IMR-90 (cell line): Measurements from ENCODE around the gene SPATA17. TPM values are rescaled to one million over a fixed set of nuclear protein-coding genes. Genes with fewer than 3 reads are reported as not detected.

ENCODE experiments used
- ATAC-seq: fragments of 200-7000 bp; cut with Tn5 transposase; 2 replicates; pipeline ENCODE4 v1.9.1; 2020; ENCODE audit warnings: low read depth, mild to moderate bottlenecking, moderate library complexity
- BruUV-seq: library from RNA; stranded (reverse); fragments of 400-500 nt; replicated peaks from 2 replicates; lab custom pipeline; 2021; lab: Mats Ljungman, UMichigan
- CTCF ChIA-PET: fragments of 300-600 bp; formaldehyde crosslinking; extraction: SDS; loops from one replicate; lab custom pipeline; 2021; ENCODE audit warnings: antibody characterized with exemption; lab: Yijun Ruan, JAX
- POLR2A ChIA-PET: fragments of 300-600 bp; sonication (Branson Sonifier 250); formaldehyde crosslinking; loops from one replicate; lab custom pipeline; 2022; ENCODE audit warnings: antibody characterized with exemption; ENCODE audit not compliant: unreplicated experiment; lab: Charles Lee
- DNase-seq: peaks from one replicate; pipeline ENCODE4 v3.0.0; 2013
- H2AFZ ChIP-seq: replicated peaks from 2 replicates; pipeline ENCODE3; 2013; ENCODE audit warnings: low read length, mild to moderate bottlenecking; ENCODE audit not compliant: poor library complexity
- H2AK5ac ChIP-seq: 2 replicates; pipeline ENCODE4 v1.6.1; 2013; ENCODE audit warnings: low read depth, low read length, inconsistent platforms
- H2AK9ac ChIP-seq: replicated peaks from 2 replicates; pipeline ENCODE3; 2013; ENCODE audit warnings: mild to moderate bottlenecking, low read depth, low read length, moderate library complexity; ENCODE audit not compliant: poor library complexity
- H2BK120ac ChIP-seq: 2 replicates; pipeline ENCODE4 v1.6.1; 2013; ENCODE audit warnings: low read depth, low read length, inconsistent platforms
- H2BK15ac ChIP-seq: 3 replicates; pipeline ENCODE4 v1.6.1; 2013; ENCODE audit warnings: low read depth, low read length, inconsistent platforms
- H2BK20ac ChIP-seq: 2 replicates; pipeline ENCODE4 v1.6.1; 2013; ENCODE audit warnings: low read depth, mild to moderate bottlenecking, inconsistent platforms, low read length, moderate library complexity
- H2BK5ac ChIP-seq: 2 replicates; pipeline ENCODE4 v1.6.1; 2013; ENCODE audit warnings: mild to moderate bottlenecking, low read depth, low read length, inconsistent platforms; ENCODE audit not compliant: poor library complexity, severe bottlenecking
- H3K14ac ChIP-seq: replicated peaks from 2 replicates; pipeline ENCODE4 v1.6.1; 2013; ENCODE audit warnings: low read depth, low read length, inconsistent platforms
- H3K18ac ChIP-seq: 2 replicates; pipeline ENCODE4 v1.6.1; 2013; ENCODE audit warnings: low read depth, low read length, control low read depth
- H3K23ac ChIP-seq: 2 replicates; pipeline ENCODE4 v1.6.1; 2013; ENCODE audit warnings: low read depth, low read length, inconsistent platforms
- H3K27ac ChIP-seq: 2 replicates; pipeline ENCODE4 v1.5.1; 2013; ENCODE audit warnings: mild to moderate bottlenecking, control low read depth, low read length; ENCODE audit not compliant: insufficient read depth
- H3K27me3 ChIP-seq: 2 replicates; pipeline ENCODE4 v1.6.1; 2013; ENCODE audit warnings: low read length; ENCODE audit not compliant: control insufficient read depth, insufficient read depth
- H3K36me3 ChIP-seq: 2 replicates; pipeline ENCODE4 v1.6.1; 2013; ENCODE audit warnings: low read length, mixed read lengths; ENCODE audit not compliant: control insufficient read depth, insufficient read depth
- H3K4ac ChIP-seq: 2 replicates; pipeline ENCODE4 v1.6.1; 2013; ENCODE audit warnings: low read depth, low read length, inconsistent platforms
- H3K4me1 ChIP-seq: 2 replicates; pipeline ENCODE4 v1.6.1; 2013; ENCODE audit warnings: low read length, mixed read lengths; ENCODE audit not compliant: control insufficient read depth, insufficient read depth
- H3K4me2 ChIP-seq: 2 replicates; pipeline ENCODE4 v1.6.1; 2013; ENCODE audit warnings: low read depth, mild to moderate bottlenecking, control low read depth, low read length, moderate library complexity
- H3K4me3 ChIP-seq: 2 replicates; pipeline ENCODE4 v1.5.1; 2013; ENCODE audit warnings: low read depth, mild to moderate bottlenecking, control low read depth, low read length, moderate library complexity; ENCODE audit not compliant: insufficient read depth
- H3K56ac ChIP-seq: 2 replicates; pipeline ENCODE4 v1.6.1; 2013; ENCODE audit warnings: low read length, inconsistent platforms; ENCODE audit not compliant: insufficient read depth; ENCODE audit errors: extremely low read depth
- H3K79me1 ChIP-seq, 2 experiments: 2 replicates each; pipeline ENCODE4 v1.6.1; 2013; ENCODE audit warnings: low read length in 2 of 2, inconsistent platforms in 1 of 2, low read depth in 1 of 2
- H3K9ac ChIP-seq: 2 replicates; pipeline ENCODE4 v1.6.1; 2013; ENCODE audit warnings: low read depth, low read length, control low read depth
- H3K9me1 ChIP-seq: 2 replicates; pipeline ENCODE4 v1.6.1; 2013; ENCODE audit warnings: low read length, inconsistent platforms; ENCODE audit not compliant: insufficient read depth
- H3K9me3 ChIP-seq: 2 replicates; pipeline ENCODE4 v1.6.1; 2013; ENCODE audit warnings: low read length; ENCODE audit not compliant: control insufficient read depth, insufficient read depth
- H4K20me1 ChIP-seq: 2 replicates; pipeline ENCODE4 v1.6.1; 2013; ENCODE audit warnings: low read length, inconsistent platforms; ENCODE audit not compliant: insufficient read depth
- H4K5ac ChIP-seq: 2 replicates; pipeline ENCODE4 v1.6.1; 2013; ENCODE audit warnings: mild to moderate bottlenecking, low read depth, low read length, control low read depth
- H4K8ac ChIP-seq, 2 experiments: 2 replicates each; pipeline ENCODE4 v1.6.1; 2013; ENCODE audit warnings: low read depth in 2 of 2, low read length in 2 of 2, control low read depth in 1 of 2, inconsistent platforms in 1 of 2
- H4K91ac ChIP-seq: 2 replicates; pipeline ENCODE4 v1.6.1; 2013; ENCODE audit warnings: low read depth, low read length, inconsistent platforms; ENCODE audit not compliant: insufficient read depth
- BHLHE40 ChIP-seq: fragments of 150-350 bp; IDR thresholded peaks from 2 replicates; pipeline ENCODE4 v1.6.1; 2016; ENCODE audit warnings: mild to moderate bottlenecking, low read depth, low read length
- CEBPB ChIP-seq: IDR thresholded peaks from 2 replicates; pipeline ENCODE4 v1.6.1; 2012; ENCODE audit warnings: low read depth, low read length, improper control_type of control experiment
- CHD1 ChIP-seq: IDR thresholded peaks from 2 replicates; pipeline ENCODE4 v1.6.1; 2012; ENCODE audit warnings: low read depth, low read length, improper control_type of control experiment
- FOS ChIP-seq: fragments of 150-350 bp; IDR thresholded peaks from 2 replicates; pipeline ENCODE4 v1.6.1; 2016; ENCODE audit warnings: low read depth, low read length
- MAFK ChIP-seq: IDR thresholded peaks from 2 replicates; pipeline ENCODE4 v1.6.1; 2012; ENCODE audit warnings: low read depth, low read length, improper control_type of control experiment
- MAZ ChIP-seq: IDR thresholded peaks from 2 replicates; pipeline ENCODE4 v1.6.1; 2012; ENCODE audit warnings: low read depth, mild to moderate bottlenecking, low read length, improper control_type of control experiment, moderate library complexity, borderline replicate concordance
- MXI1 ChIP-seq: IDR thresholded peaks from 2 replicates; pipeline ENCODE4 v1.6.1; 2012; ENCODE audit warnings: low read depth, mild to moderate bottlenecking, low read length, moderate library complexity, borderline replicate concordance
- NFE2L2 ChIP-seq: fragments of 150-350 bp; IDR thresholded peaks from 2 replicates; pipeline ENCODE4 v1.6.1; 2016; ENCODE audit warnings: low read depth, mild to moderate bottlenecking, low read length
- POLR2A ChIP-seq: IDR thresholded peaks from 2 replicates; pipeline ENCODE4 v1.6.1; 2012; ENCODE audit warnings: mild to moderate bottlenecking, low read depth, low read length
- RAD21 ChIP-seq: IDR thresholded peaks from 2 replicates; pipeline ENCODE4 v1.6.1; 2012; ENCODE audit warnings: low read length, improper control_type of control experiment
- RCOR1 ChIP-seq: IDR thresholded peaks from 2 replicates; pipeline ENCODE4 v1.6.1; 2012; ENCODE audit warnings: mild to moderate bottlenecking, low read length, improper control_type of control experiment; ENCODE audit not compliant: insufficient replicate concordance
- RFX5 ChIP-seq: IDR thresholded peaks from 2 replicates; pipeline ENCODE4 v1.8.0; 2012; ENCODE audit warnings: low read depth, mild to moderate bottlenecking, low read length, moderate library complexity
- SMC3 ChIP-seq: fragments of 150-350 bp; IDR thresholded peaks from 2 replicates; pipeline ENCODE4 v1.6.1; 2016; ENCODE audit warnings: low read depth, mild to moderate bottlenecking, antibody characterized with exemption, low read length, moderate library complexity
- WGBS, 2 experiments: methylation state at CpG; one replicate each; pipeline versions ENCODE4 v1.1.5 to v1.1.7; 2013; ENCODE audit warnings: missing lambda C conversion rate in 2 of 2; ENCODE audit not compliant: insufficient read length in 1 of 2; ENCODE audit errors: extremely low coverage in 2 of 2; 5-methylcytosine and 5-hydroxymethylcytosine counted together
- dilution Hi-C: fragments of 300-500 bp; cut with HindIII; formaldehyde crosslinking; loops from one replicate; pipeline ENCODE4 v1.14.3; 2018; ENCODE audit warnings: low sequenced_read_pairs; ENCODE audit not compliant: unreplicated experiment
- in situ Hi-C: fragments of 300-500 bp; cut with MboI; formaldehyde crosslinking; loops from 3 replicates; pipeline ENCODE4 v1.14.3; 2019; ENCODE audit warnings: low sequenced_read_pairs, inconsistent platforms, mixed read lengths
- intact Hi-C: fragments of 100-400 bp; cut with micrococcal nuclease; formaldehyde crosslinking; loops from 2 replicates; pipeline ENCODE4 v1.10.0; 2022
- polyA plus RNA-seq, 3 experiments: library from polyadenylated mRNA; depleted of rRNA; stranded (reverse); fragments of >200 nt; gene quantifications; 2 replicates each; pipeline ENCODE4 v1.2.3, GENCODE V29; 2012; ENCODE audit warnings: low replicate concordance in 1 of 3
- total RNA-seq: library from RNA; depleted of rRNA; stranded (reverse); fragments of >200 nt; gene quantifications from 2 replicates; pipeline ENCODE4 v1.2.3, GENCODE V29; 2012
- TF ChIP-seq, protein P1 (sequence below): fragments of 150-350 bp; IDR thresholded peaks from 2 replicates; pipeline ENCODE4 v1.6.1; 2017; ENCODE audit warnings: mild to moderate bottlenecking, antibody characterized with exemption, low read length, low read depth
- TF ChIP-seq, protein P2 (sequence below): fragments of 150-350 bp; IDR thresholded peaks from 2 replicates; pipeline ENCODE4 v1.6.1; 2016; ENCODE audit warnings: low read depth, mild to moderate bottlenecking, low read length, moderate library complexity, borderline replicate concordance
- TF ChIP-seq, protein P3 (sequence below): conservative IDR thresholded peaks from 2 replicates; pipeline ENCODE4 v1.5.1; 2012; ENCODE audit warnings: mild to moderate bottlenecking, low read depth, low read length, improper control_type of control experiment

Gene SPATA17
- total and polyA plus RNA-seq, 2 of the 4 experiments (the other 2 are of a cell fraction) = 0.03 to 0.18 TPM

DNA sequence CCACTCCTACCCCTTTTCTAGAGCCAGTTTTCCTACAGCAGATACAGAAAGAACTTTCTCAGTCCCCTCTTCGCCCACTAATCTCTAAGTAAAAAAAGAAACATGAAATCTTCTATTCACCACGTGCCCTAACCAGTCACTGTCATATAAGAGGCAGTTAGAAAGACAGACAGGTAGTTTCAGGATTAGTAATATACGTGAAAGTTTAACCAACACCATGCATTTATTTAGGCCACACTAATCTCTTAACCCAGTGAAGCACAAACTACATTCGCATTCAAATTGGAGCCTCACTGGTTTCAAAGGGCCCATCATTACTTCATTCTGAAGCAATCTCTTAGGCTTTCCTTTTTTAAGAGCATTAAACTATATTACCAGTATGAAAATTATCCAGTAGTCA lies 10.3 kb upstream of the SPATA17 start:
- H4K20me1 ChIP-seq = peaks cover 2% of the 10 kb centered on the region; the same call in 1 of the 2 replicates
- no peak overlapping the region for H2BK5ac ChIP-seq
- ATAC-seq (no peak), DNase-seq (no peak)
- H3K4me1 ChIP-seq = no peaks in the 10 kb centered on the region
- in situ Hi-C loops = no loop called here
- no CpG with 5 or more reads among the region's 4 CpGs for WGBS, 2 experiments
- H3K9me3 ChIP-seq = no peaks in the 10 kb centered on the region
- intact Hi-C loops = no loop called here
- no peak overlapping the region for H3K9ac ChIP-seq
- H2BK20ac ChIP-seq = no peak overlapping the region
- H3K4me3 ChIP-seq = no peak overlapping the region
- H3K14ac ChIP-seq = no peak overlapping the region
- POLR2A ChIA-PET = no interaction called here
- H3K27ac ChIP-seq = no peak overlapping the region
- no peak overlapping the region for H3K56ac ChIP-seq
- H2BK15ac ChIP-seq = no peak overlapping the region
- BruUV-seq = no TSS peak
- H2AK5ac ChIP-seq = no peak overlapping the region
- TF ChIP-seq FOS = no peak
- no peak for TF ChIP-seq BHLHE40
- no peak for TF ChIP-seq RAD21
- no peak for TF ChIP-seq CEBPB
- TF ChIP-seq SMC3 = no peak
- TF ChIP-seq, protein P1, sequence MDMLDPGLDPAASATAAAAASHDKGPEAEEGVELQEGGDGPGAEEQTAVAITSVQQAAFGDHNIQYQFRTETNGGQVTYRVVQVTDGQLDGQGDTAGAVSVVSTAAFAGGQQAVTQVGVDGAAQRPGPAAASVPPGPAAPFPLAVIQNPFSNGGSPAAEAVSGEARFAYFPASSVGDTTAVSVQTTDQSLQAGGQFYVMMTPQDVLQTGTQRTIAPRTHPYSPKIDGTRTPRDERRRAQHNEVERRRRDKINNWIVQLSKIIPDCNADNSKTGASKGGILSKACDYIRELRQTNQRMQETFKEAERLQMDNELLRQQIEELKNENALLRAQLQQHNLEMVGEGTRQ = no peak
- TF ChIP-seq RCOR1 = no peak
- TF ChIP-seq RFX5 = no peak
- TF ChIP-seq, protein P2, sequence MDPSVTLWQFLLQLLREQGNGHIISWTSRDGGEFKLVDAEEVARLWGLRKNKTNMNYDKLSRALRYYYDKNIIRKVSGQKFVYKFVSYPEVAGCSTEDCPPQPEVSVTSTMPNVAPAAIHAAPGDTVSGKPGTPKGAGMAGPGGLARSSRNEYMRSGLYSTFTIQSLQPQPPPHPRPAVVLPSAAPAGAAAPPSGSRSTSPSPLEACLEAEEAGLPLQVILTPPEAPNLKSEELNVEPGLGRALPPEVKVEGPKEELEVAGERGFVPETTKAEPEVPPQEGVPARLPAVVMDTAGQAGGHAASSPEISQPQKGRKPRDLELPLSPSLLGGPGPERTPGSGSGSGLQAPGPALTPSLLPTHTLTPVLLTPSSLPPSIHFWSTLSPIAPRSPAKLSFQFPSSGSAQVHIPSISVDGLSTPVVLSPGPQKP = no peak
- TF ChIP-seq MXI1 = no peak
- no peak for TF ChIP-seq CHD1
- TF ChIP-seq POLR2A = no peak
- no peak for TF ChIP-seq MAZ
- TF ChIP-seq, protein P3, sequence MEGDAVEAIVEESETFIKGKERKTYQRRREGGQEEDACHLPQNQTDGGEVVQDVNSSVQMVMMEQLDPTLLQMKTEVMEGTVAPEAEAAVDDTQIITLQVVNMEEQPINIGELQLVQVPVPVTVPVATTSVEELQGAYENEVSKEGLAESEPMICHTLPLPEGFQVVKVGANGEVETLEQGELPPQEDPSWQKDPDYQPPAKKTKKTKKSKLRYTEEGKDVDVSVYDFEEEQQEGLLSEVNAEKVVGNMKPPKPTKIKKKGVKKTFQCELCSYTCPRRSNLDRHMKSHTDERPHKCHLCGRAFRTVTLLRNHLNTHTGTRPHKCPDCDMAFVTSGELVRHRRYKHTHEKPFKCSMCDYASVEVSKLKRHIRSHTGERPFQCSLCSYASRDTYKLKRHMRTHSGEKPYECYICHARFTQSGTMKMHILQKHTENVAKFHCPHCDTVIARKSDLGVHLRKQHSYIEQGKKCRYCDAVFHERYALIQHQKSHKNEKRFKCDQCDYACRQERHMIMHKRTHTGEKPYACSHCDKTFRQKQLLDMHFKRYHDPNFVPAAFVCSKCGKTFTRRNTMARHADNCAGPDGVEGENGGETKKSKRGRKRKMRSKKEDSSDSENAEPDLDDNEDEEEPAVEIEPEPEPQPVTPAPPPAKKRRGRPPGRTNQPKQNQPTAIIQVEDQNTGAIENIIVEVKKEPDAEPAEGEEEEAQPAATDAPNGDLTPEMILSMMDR = no peak
- TF ChIP-seq NFE2L2 = no peak
- no peak for TF ChIP-seq MAFK
- no peak overlapping the region for H3K23ac ChIP-seq
- H2AFZ ChIP-seq = no peak overlapping the region
- H3K4me2 ChIP-seq = no peak overlapping the region
- dilution Hi-C loops = no loop called here
- peaks cover 3% of the 10 kb centered on the region for H3K9me1 ChIP-seq
- H3K27me3 ChIP-seq = no peaks in the 10 kb centered on the region
- H3K18ac ChIP-seq = no peak overlapping the region
- H3K4ac ChIP-seq = no peak overlapping the region
- no peak overlapping the region for H4K91ac ChIP-seq
- H2AK9ac ChIP-seq = no peak overlapping the region
- no peak overlapping the region for H4K5ac ChIP-seq
- peaks cover 7 to 35% of the 10 kb centered on the region in 2 experiments; a peak in 3 of 4 replicates for H3K79me1 ChIP-seq
- H3K36me3 ChIP-seq = peaks cover 7% of the 10 kb centered on the region
- no peak overlapping the region for H4K8ac ChIP-seq
- no peak overlapping the region for H2BK120ac ChIP-seq
- CTCF ChIA-PET = interaction anchor here (1.0 kb wide), 1 partner anchor 12 kb away, joined by 3 read pairs; no protein-coding TSS in a partner anchor
